ENCODE results near the gene HPCAL4. TPM values are rescaled to one million over a fixed set of nuclear protein-coding genes. Genes with fewer than 3 reads are reported as not detected.

The HPCAL4 gene
- total RNA-seq, 1 donor from 2014 or later: 2.8 TPM

- peak; percentile 44 for ATAC-seq (ENCODE audit: poor library complexity)
- intact Hi-C loops (cut with DNase I): no loop called here
- peak; percentile 66 for DNase-seq
Measured at GRCh38 chr1:39683591-39684312, 7.5 kb downstream of the HPCAL4 start.

DNA sequence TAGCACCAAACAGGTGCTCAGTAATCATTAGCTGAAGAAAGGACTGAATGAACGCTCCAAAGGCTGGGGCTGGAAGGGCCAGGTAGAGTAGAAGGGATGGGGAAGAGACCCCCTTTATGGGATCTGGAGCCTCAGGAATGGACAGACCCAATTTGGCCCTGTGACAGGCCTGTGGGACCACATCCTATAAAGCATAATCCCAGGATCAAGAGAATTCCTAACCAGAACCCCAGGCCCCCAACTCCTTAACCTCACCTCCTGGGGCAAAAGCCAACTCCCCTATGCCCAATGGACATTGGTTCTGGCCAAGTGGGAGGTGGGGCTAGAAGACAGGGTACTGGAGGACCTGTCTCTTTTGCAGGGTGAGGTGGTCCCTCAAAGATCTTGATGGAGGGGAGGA, 9.2 kb downstream of the HPCAL4 start:
- DNase-seq (no peak), ATAC-seq (ENCODE audit: poor library complexity) (no peak)
- intact Hi-C loops (cut with DNase I): no loop called here

GRCh38 chr1:39681294-39681693, 9.9 kb downstream of the HPCAL4 start:
- intact Hi-C loops (cut with DNase I): no loop called here
- ATAC-seq (ENCODE audit: poor library complexity) (no peak), DNase-seq (no peak)

DNA sequence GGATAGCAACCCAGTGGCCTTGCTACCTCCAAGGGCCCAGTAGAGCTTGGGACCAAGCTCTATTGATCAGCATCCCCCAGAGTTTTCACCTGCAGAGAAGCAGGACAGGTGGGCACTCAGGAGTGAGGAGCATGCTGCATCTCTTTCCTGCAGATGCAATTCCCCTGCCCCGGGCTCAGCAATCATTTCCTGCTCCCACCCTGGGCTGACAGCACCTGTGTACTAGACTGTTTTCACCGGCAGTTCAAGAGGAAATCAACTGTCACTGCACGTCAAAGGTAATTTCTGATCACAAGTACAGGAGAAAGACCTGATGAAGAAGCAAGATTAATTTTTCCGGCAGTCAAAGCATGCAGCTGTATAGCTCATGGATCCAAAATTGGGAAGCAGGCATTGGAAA, 10.5 kb downstream of the HPCAL4 start:
- intact Hi-C loops (cut with DNase I): no loop called here
- ATAC-seq (ENCODE audit: poor library complexity) (no peak), DNase-seq (no peak)

GRCh38 chr1:39679821-39680220, 11.4 kb downstream of the HPCAL4 start:
- ATAC-seq (ENCODE audit: poor library complexity) (no peak), DNase-seq (no peak)
- intact Hi-C loops (cut with DNase I): no loop called here

DNA sequence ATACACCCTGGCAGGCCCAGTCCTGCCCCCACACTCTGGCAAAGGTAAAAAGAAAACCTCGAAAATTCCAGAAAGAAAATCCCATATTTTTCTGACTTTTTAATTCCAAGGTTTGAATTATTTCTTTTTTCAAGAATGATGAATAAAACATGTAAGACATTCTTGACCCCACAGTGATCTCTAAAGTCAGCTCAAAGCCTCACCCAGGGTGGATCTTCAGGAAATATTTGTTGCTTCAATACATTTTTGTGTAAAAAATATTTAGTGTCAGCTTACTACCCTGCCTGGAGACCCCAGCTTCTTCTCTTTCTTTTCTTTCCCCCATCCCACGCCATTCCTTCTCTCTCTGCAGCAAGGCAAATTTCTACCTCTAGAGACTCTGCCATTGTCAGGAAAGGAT, 12.3 kb downstream of the HPCAL4 start:
- DNase-seq: no peak
- no peak for ATAC-seq (ENCODE audit: poor library complexity)
- intact Hi-C loops (cut with DNase I): no loop called here

DNA sequence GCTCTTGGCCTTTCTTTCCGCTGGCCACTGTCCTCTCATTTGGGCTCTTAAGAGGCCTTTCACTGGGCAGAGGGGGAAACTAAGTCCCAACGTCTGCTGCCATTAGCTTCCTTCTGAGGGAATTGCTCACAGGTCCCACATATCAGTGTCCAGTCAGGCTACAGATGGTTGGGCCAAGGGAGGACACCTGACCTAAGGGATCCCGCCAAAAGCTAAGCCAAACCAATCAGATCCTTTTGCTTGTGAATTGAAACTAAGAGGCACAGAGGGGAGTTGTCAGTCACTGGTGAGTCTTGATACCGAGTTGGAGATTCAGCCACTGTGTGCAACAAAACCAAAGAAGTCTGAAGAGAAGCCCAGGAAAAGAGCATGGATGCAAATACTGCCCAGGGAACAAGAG, 13.6 kb downstream of the HPCAL4 start:
- ATAC-seq (ENCODE audit: poor library complexity): no peak
- DNase-seq: no peak
- intact Hi-C loops (cut with DNase I): no loop called here

- no peak for ATAC-seq (ENCODE audit: poor library complexity)
- intact Hi-C loops (cut with DNase I): no loop called here
Measured at GRCh38 chr1:39676948-39677548, 14.2 kb downstream of the HPCAL4 start.

DNA sequence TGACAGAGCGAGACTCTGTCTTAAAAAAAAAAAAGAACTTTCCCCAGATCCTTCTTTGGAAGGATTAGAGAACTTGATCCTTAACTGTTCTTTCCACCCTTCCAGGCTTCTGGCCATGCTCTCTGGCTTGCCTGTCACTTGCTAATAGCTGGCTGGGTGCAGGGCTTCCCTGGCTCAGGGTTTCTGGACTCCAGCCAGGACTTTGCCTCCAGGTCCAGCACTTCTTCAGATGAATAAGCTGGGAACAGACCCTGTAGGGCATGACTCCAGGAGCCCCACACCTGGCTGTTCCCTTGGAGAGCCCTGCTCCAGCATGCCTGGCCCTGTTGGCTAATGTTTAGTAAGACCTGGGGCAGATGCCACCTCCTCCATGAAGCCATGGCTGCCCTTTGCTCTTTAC, 16.0 kb downstream of the HPCAL4 start:
- no peak for ATAC-seq (ENCODE audit: poor library complexity)
- DNase-seq: no peak
- intact Hi-C loops (cut with DNase I): no loop called here

More at GRCh38 chr1:39676948-39677548, 14.2 kb downstream of the HPCAL4 start:
- DNase-seq: no peak

GRCh38 chr1:39673215-39673614, 18.0 kb downstream of the HPCAL4 start:
- no peak for ATAC-seq (ENCODE audit: poor library complexity)
- intact Hi-C loops (cut with DNase I): no loop called here
- no peak for DNase-seq

DNA sequence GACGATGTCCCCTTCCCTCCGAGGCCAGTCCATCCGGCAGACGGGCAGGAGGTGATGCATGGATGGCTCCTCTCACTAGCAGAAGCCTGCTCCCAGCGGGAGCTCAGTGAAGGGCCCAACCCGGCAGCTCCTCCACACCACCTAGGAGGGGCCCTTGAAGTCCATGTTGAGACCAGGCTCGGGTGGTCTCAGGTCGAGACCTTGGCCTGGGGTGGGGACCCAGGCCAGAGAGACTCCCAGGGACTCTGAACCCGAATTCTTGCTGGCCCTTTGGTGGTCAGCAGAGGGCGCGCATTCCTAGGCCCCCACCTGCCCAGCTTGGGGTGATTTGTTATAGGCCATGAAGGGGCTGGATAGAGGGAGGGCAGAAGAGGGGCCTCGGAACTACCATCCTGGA, 18.7 kb downstream of the HPCAL4 start:
- no peak for DNase-seq
- peak; percentile 28 for ATAC-seq (ENCODE audit: poor library complexity)
- intact Hi-C loops (cut with DNase I): no loop called here

- ATAC-seq (ENCODE audit: poor library complexity) (peak; percentile 88), DNase-seq (peak; percentile 80)
- intact Hi-C loops (cut with DNase I): no loop called here
Measured at GRCh38 chr1:39671793-39672550, 19.3 kb downstream of the HPCAL4 start, which contains the start of gene NT5C1A. NT5C1A (minus strand) TSS chr1:39672107; CDS start chr1:39672038, 69 bp downstream.

- DNase-seq: peak; percentile 89
- intact Hi-C loops (cut with DNase I): no loop called here
- peak; percentile 89 for ATAC-seq (ENCODE audit: poor library complexity)
Measured at GRCh38 chr1:39671433-39671792, 19.8 kb downstream of the HPCAL4 start.

GRCh38 chr1:39670689-39671088, 20.5 kb downstream of the HPCAL4 start:
- intact Hi-C loops (cut with DNase I): no loop called here
- DNase-seq: no peak
- ATAC-seq (ENCODE audit: poor library complexity): no peak

DNA sequence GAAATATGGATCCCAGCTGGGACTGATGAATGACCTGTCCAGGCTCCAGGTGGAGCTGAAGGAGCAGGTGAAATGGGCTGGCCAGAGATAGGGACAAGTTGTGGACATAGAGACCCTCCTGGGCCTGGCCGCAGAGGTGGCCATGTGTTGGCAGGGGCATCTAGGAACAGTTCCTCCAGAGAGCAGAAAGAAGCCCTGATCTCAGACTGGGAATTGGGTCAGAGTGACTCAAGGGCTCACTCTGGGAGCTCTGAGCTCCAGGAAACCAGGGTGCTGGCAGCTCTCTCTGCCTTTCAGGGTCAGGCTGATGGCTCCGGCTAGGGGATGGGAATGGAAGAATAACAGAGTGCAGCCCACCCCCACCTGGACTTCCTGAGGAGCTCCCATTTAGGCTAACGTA, 22.3 kb downstream of the HPCAL4 start:
- intact Hi-C loops (cut with DNase I): no loop called here
- ATAC-seq (ENCODE audit: poor library complexity) (no peak), DNase-seq (no peak)

DNA sequence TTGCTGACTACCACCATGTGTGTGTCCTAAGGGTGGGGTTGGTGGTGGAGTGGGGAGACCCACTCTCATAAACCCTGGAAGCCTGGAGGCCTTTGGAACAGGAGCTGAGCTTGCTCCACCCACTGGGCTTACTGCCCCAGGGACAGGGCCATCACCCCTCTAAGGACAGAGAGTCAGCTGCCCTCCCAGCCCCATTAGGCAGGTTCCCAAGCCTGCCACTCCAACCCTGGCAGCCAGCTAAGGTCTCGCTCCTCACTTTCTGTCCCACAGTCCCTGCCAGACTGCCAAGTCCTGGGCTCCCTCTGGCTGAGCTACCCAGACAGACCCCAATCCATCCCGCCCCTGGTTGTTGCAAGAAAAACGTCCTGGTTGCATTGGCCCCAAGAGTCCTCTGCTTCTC, 23.1 kb downstream of the HPCAL4 start:
- ATAC-seq (ENCODE audit: poor library complexity): peak; percentile 66
- intact Hi-C loops (cut with DNase I): no loop called here

GRCh38 chr1:39666772-39667171, 24.5 kb downstream of the HPCAL4 start:
- no peak for ATAC-seq (ENCODE audit: poor library complexity)

More for the DNA sequence above, 23.1 kb downstream of the HPCAL4 start:
- peak; percentile 78 for DNase-seq

GRCh38 chr1:39663559-39663958, 27.7 kb downstream of the HPCAL4 start:
- ATAC-seq (ENCODE audit: poor library complexity) (no peak), DNase-seq (no peak)
- intact Hi-C loops (cut with DNase I): no loop called here

More at GRCh38 chr1:39666772-39667171, 24.5 kb downstream of the HPCAL4 start:
- intact Hi-C loops (cut with DNase I): no loop called here
- no peak for DNase-seq

- no peak for ATAC-seq (ENCODE audit: poor library complexity)
- no peak for DNase-seq
- intact Hi-C loops (cut with DNase I): no loop called here
Measured at GRCh38 chr1:39662861-39663260, 28.4 kb downstream of the HPCAL4 start.

GRCh38 chr1:39659538-39659937, 31.7 kb downstream of the HPCAL4 start:
- no peak for DNase-seq
- intact Hi-C loops (cut with DNase I): loop anchor here (5.0 kb wide), 1 partner anchor 58 kb away; no protein-coding TSS in a partner anchor
- ATAC-seq (ENCODE audit: poor library complexity): no peak

Data from Right ventricle myocardium superior (tissue), 1 donor.